Measurements from ENCODE around the gene C7. TPM values are rescaled to one million over a fixed set of nuclear protein-coding genes. Genes with fewer than 3 reads are reported as not detected.

Gene C7
- total and polyA plus RNA-seq, 10 of the 15 experiments (the other 5 are each of a cell fraction or from before 2014, with no cell fraction given), result 0.90 TPM; not detected in 9

DNA sequence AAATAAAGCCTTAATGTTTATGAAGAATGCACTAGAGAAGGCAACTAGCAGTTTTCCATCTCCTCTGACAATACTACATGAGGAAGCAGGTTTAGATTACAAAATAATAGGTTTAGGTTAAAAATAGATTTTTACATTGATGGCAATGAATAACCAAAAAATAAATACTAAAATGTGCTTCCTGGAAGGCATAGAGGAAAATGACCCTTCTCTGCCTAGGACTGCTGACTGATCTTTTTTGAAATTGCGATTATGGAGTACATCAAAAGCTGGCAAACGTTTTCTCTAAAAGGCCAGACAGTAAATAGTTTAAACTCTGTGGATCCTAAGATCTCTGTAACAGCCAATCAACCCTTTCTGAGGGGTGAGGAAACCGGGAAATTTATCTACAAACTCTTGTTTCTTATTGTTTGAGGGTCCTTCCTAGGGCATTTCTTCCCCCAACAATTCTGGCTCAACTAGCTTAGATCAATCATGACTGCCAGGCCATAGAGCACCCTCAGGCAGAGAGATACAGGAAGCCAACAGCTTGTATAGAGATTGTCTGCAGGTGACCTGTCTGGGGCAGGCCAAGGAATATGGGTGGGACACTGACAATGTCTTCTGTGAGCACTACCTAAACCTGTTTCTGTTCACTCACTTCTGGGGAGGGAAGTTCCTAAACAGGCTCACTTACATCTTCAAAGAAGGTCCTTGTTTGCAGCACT is 94.5 kb downstream of the C7 start (continued):
- no peak for TF ChIP-seq ZNF217 (IDR thresholded peaks at IDR 0.05)

GRCh38 chr5:41004931-41005330 is 95.6 kb downstream of the C7 start:
- intact Hi-C loops (cut with micrococcal nuclease; ENCODE audit: unreplicated experiment) (no loop called here), in situ Hi-C loops (cut with MboI) (no loop called here)
- Histone ChIP-seq H3K79me2 (ENCODE audit: control insufficient read depth, insufficient read depth, low read length) (no peaks in the 10 kb centered on the region), H3K9ac (ENCODE audit: control insufficient read depth, insufficient read depth, low read length) (no peak overlapping the region), H3K36me3 (ENCODE audit: control insufficient read depth in 2 of 2, insufficient read depth in 2 of 2, low read length in 1 of 2) (no peaks in the 10 kb centered on the region), H3K4me1 (ENCODE audit: control insufficient read depth, insufficient read depth, low read length) (no peaks in the 10 kb centered on the region), H3K27me3 (replicated peaks in 1 of 2; ENCODE audit: control insufficient read depth in 2 of 2, insufficient read depth in 2 of 2, low read length in 1 of 2) (no peaks in the 10 kb centered on the region; a peak in 1 of 4 replicates), H3K4me3 (no peak overlapping the region), H3K9me3 (replicated peaks; ENCODE audit: control insufficient read depth, insufficient read depth, low read length) (no peaks in the 10 kb centered on the region), H2AFZ (ENCODE audit: control insufficient read depth, low read depth, low read length) (no peak overlapping the region), H3K4me2 (ENCODE audit: control insufficient read depth, insufficient read depth) (no peak overlapping the region), H4K20me1 (ENCODE audit: control insufficient read depth, insufficient read depth) (no peaks in the 10 kb centered on the region), H3K27ac (ENCODE audit: control insufficient read depth, insufficient read depth) (no peak overlapping the region)
- DNase-seq (ENCODE audit: low read depth, low spot score) (no peak), FAIRE-seq (no peak), ATAC-seq (no peak)
- SMC1A ChIA-PET (ENCODE audit: uncharacterized antibody, unreplicated experiment), result no interaction called here
- TF ChIP-seq POLR2AphosphoS2 (IDR thresholded peaks at IDR 0.05; ENCODE audit: low read depth, low read length), result no peak
- TF ChIP-seq CBX3 (IDR thresholded peaks at IDR 0.05; ENCODE audit: borderline replicate concordance, low read depth), result no peak
- no peak for TF ChIP-seq TBL1XR1 (IDR thresholded peaks at IDR 0.05; ENCODE audit: low read depth, low read length)
- no peak for TF ChIP-seq EGR1 (IDR thresholded peaks at IDR 0.05; ENCODE audit: borderline replicate concordance in 1 of 2, low read depth in 2 of 2, low read length in 2 of 2)
- TF ChIP-seq MLLT1 (IDR thresholded peaks at IDR 0.05), result no peak
- TF ChIP-seq BHLHE40 (IDR thresholded peaks at IDR 0.05; ENCODE audit: borderline replicate concordance in 1 of 2, low read depth in 2 of 2, low read length in 1 of 2), result no peak
- no TSS peak for BruUV-seq (replicated peaks)
- CTCF ChIA-PET, result no interaction called here
- RAD21 ChIA-PET (ENCODE audit: unreplicated experiment), result no interaction called here
- POLR2A ChIA-PET, result no interaction called here
- 30% methylated on average over 7 of the region's 7 CpGs for WGBS (ENCODE audit: insufficient coverage, insufficient replicate concordance, low lambda C conversion rate, missing lambda C conversion rate)
